Naive thymus-derived CD4-positive, alpha-beta T cell (primary cell): ENCODE measurements around the gene EID2B. TPM values are rescaled to one million over a fixed set of nuclear protein-coding genes. Genes with fewer than 3 reads are reported as not detected.

ENCODE experiments used
- ATAC-seq: fragments of 150-1000 bp; cut with Tn5 transposase; 2 replicates; pipeline ENCODE4 v1.10.0; 2021; ENCODE audit warnings: mild to moderate bottlenecking, moderate library complexity
- CTCF ChIA-PET: fragments of 350-600 bp; sonication (Branson Sonifier 250); formaldehyde crosslinking; loops from one replicate; lab custom pipeline; 2021; ENCODE audit warnings: antibody characterized with exemption; lab: Charles Lee
- POLR2A ChIA-PET: fragments of 350-600 bp; sonication (Branson Sonifier 250); formaldehyde crosslinking; loops from one replicate; lab custom pipeline; 2021; ENCODE audit warnings: antibody characterized with exemption, inconsistent platforms; lab: Charles Lee
- DNase-seq, 9 donors: peaks; one replicate each; pipeline versions ENCODE4 v3.0.0 to v3.0.0-alpha.2; 2020 to 2022; ENCODE audit warnings: mixed read lengths in 1 of 9
- H3K27ac ChIP-seq: one replicate; pipeline ENCODE4 v1.7.0; 2013; ENCODE audit warnings: mild to moderate bottlenecking, low read depth, low read length, moderate library complexity
- H3K27me3 ChIP-seq, 2 donors: one replicate each; pipeline ENCODE4 v1.7.0; 2013; ENCODE audit warnings: low read length in 2 of 2, mild to moderate bottlenecking in 2 of 2, moderate library complexity in 2 of 2; ENCODE audit not compliant: control insufficient read depth in 2 of 2, insufficient read depth in 2 of 2
- H3K36me3 ChIP-seq, 3 experiments: 1 replicate in 2 of 3; 2 replicates in 1 of 3; pipeline ENCODE4 v1.7.0; 2013; ENCODE audit warnings: low read length in 3 of 3, mild to moderate bottlenecking in 3 of 3, moderate library complexity in 1 of 3; ENCODE audit not compliant: insufficient read depth in 3 of 3, control insufficient read depth in 2 of 3
- H3K4me1 ChIP-seq, 2 donors: one replicate each; pipeline ENCODE4 v1.7.0; 2013; ENCODE audit warnings: low read length in 2 of 2, mild to moderate bottlenecking in 2 of 2, moderate library complexity in 1 of 2; ENCODE audit not compliant: control insufficient read depth in 2 of 2, insufficient read depth in 2 of 2
- H3K4me3 ChIP-seq: 2 replicates; pipeline ENCODE4 v1.7.0; 2013; ENCODE audit warnings: mild to moderate bottlenecking, low read length
- H3K9me3 ChIP-seq, 3 experiments: 1 replicate in 2 of 3; 2 replicates in 1 of 3; pipeline ENCODE4 v1.7.0; 2013; ENCODE audit warnings: low read length in 3 of 3; ENCODE audit not compliant: control insufficient read depth in 2 of 3
- H3K27ac Mint-ChIP-seq, 9 donors: one replicate each; pipeline ENCODE4 v1.8.0; 2020 to 2022; ENCODE audit warnings: mixed read lengths in 9 of 9, mild to moderate bottlenecking in 8 of 9, moderate library complexity in 5 of 9, inconsistent platforms in 2 of 9
- H3K27me3 Mint-ChIP-seq, 5 donors: one replicate each; pipeline ENCODE4 v1.8.0; 2021 to 2022; ENCODE audit warnings: mixed read lengths in 5 of 5, mild to moderate bottlenecking in 1 of 5
- H3K36me3 Mint-ChIP-seq, 5 donors: one replicate each; pipeline ENCODE4 v1.8.0; 2020 to 2022; ENCODE audit warnings: mixed read lengths in 5 of 5, mild to moderate bottlenecking in 3 of 5, inconsistent platforms in 1 of 5
- H3K4me1 Mint-ChIP-seq, 7 donors: one replicate each; pipeline ENCODE4 v1.8.0; 2020 to 2022; ENCODE audit warnings: mixed read lengths in 7 of 7, mild to moderate bottlenecking in 3 of 7, inconsistent platforms in 1 of 7
- H3K4me3 Mint-ChIP-seq, 10 donors: one replicate each; pipeline ENCODE4 v1.8.0; 2020 to 2022; ENCODE audit warnings: mild to moderate bottlenecking in 10 of 10, mixed read lengths in 10 of 10, moderate library complexity in 6 of 10, inconsistent platforms in 2 of 10
- H3K9me3 Mint-ChIP-seq, 11 donors: one replicate each; pipeline ENCODE4 v1.8.0; 2020 to 2022; ENCODE audit warnings: mixed read lengths in 11 of 11, mild to moderate bottlenecking in 4 of 11, inconsistent platforms in 1 of 11, moderate library complexity in 1 of 11
- intact Hi-C, 2 donors: fragments of 100-400 bp; cut with micrococcal nuclease; formaldehyde crosslinking; loops; one replicate each; pipeline ENCODE4 v1.15.1; 2023
- polyA plus RNA-seq, 2 donors: library from polyadenylated mRNA; unstranded; fragments of 300-500 nt; fragmentation: Illumina TruSeq; gene quantifications; one replicate each; pipeline ENCODE4 v1.2.3, GENCODE V29; 2021
- total RNA-seq, 6 experiments: library from RNA in 5 of 6; stranded (reverse) in 5 of 6; gene quantifications; 1 replicate in 5 of 6; 2 replicates in 1 of 6; pipeline ENCODE4 v1.2.3 and lab custom pipeline; 2021 to 2026

The EID2B gene
- total and polyA plus RNA-seq, 7 experiments from 2014 or later = 4.4 to 8.5 (median 6.3) TPM

- H3K4me3 Mint-ChIP-seq = peak overlapping the region in 5 of 10 donors; percentile 15 to 55 (median 43)
- ChIA-PET POLR2A (interaction anchor here (0.6 to 3.5 kb wide), 8 partner anchors 14 to 1890 kb away, joined by 3 to 17 read pairs (median 4); partner anchors contain the start of genes EID2B and SUPT5H), CTCF (interaction anchor here (0.7 to 4.3 kb wide), 2 partner anchors 84 to 126 kb away, joined by 7 to 19 read pairs; no protein-coding TSS in a partner anchor)
- H3K4me1 Mint-ChIP-seq = peaks cover 24 to 58% (median 48%) of the 10 kb centered on the region in 7 donors
- no peaks in the 10 kb centered on the region for H3K27me3 ChIP-seq
- ATAC-seq = no peak
- H3K9me3 ChIP-seq = no peaks in the 10 kb centered on the region
- peaks cover 0 to 4% (median 0%) of the 10 kb centered on the region in 5 donors for H3K27me3 Mint-ChIP-seq
- no peaks in the 10 kb centered on the region for H3K36me3 Mint-ChIP-seq
- peak overlapping the region in 8 of 9 donors; percentile 28 to 83 (median 70) for H3K27ac Mint-ChIP-seq
- DNase-seq = no peak
- no peaks in the 10 kb centered on the region for H3K36me3 ChIP-seq
- peaks cover 0 to 3% (median 0%) of the 10 kb centered on the region in 11 donors for H3K9me3 Mint-ChIP-seq
- H3K27ac ChIP-seq = no peak overlapping the region
- no peak overlapping the region for H3K4me3 ChIP-seq
- peaks cover 5 to 35% of the 10 kb centered on the region in 2 donors for H3K4me1 ChIP-seq
- intact Hi-C loops = no loop called here
Measured at GRCh38 chr19:39546599-39546998, 13.9 kb upstream of the EID2B start.

GRCh38 chr19:39544911-39545310, 12.3 kb upstream of the EID2B start:
- Histone ChIP-seq H3K4me3 (no peak overlapping the region), H3K27me3 (no peaks in the 10 kb centered on the region), H3K36me3 (no peaks in the 10 kb centered on the region), H3K27ac (peak overlapping the region; percentile 30), H3K4me1 (peaks cover 5 to 33% of the 10 kb centered on the region in 2 donors), H3K9me3 (no peaks in the 10 kb centered on the region)
- H3K27ac Mint-ChIP-seq = peak overlapping the region; percentile 50 to 93 (median 75)
- ATAC-seq (peak; percentile 58), DNase-seq (peak in 7 of 9 donors; percentile 17 to 61 (median 53))
- H3K4me3 Mint-ChIP-seq = peak overlapping the region; percentile 18 to 77 (median 60)
- H3K9me3 Mint-ChIP-seq = peaks cover 0 to 4% (median 0%) of the 10 kb centered on the region in 11 donors
- POLR2A ChIA-PET = interaction anchor here (0.6 to 3.5 kb wide), 10 partner anchors 9 to 1208 kb away, joined by 3 to 17 read pairs (median 5); partner anchors contain the start of genes EID2B, RPS16 and SUPT5H
- CTCF ChIA-PET = interaction anchor here (0.6 to 4.1 kb wide), 10 partner anchors 11 to 426 kb away, joined by 3 to 26 read pairs (median 4); partner anchors contain the start of genes EID2B and PSMC4
- peaks cover 31 to 70% (median 60%) of the 10 kb centered on the region in 7 donors for H3K4me1 Mint-ChIP-seq
- intact Hi-C loops = no loop called here
- no peaks in the 10 kb centered on the region for H3K36me3 Mint-ChIP-seq
- peaks cover 0 to 4% (median 0%) of the 10 kb centered on the region in 5 donors for H3K27me3 Mint-ChIP-seq

DNA sequence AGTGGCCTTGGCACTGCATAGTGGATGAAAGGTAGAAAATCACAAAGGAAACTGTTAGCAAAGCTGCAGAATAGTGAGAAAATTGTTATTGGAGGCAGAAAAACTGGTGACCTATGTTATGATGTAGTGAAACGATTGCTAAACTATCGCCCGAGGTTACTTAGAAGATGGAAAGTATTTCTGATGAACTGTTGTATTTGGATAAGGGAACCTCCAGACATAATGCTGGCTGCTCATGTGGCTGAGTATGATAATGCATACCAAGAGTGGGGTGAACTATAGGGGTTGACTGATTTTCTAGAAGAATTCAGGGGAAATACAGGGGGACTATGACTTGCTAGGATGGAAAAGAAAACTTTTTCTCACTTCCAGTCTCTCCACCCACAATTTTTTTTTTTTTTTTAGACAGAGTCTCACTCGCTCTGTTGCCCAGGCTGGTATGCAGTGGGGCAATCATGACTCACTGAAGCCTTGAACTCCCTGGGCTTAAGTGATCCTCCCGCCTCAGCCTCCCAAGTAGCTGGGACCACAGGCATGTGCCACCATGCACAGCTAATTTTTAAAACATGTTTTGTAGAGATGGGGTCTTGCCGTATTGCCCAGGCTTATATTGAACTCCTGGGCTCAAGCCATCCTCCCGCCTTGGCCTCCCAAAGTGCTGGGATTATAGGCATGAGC, 11.7 kb upstream of the EID2B start:
- Mint-ChIP-seq H3K27me3 (peaks cover 0 to 4% (median 0%) of the 10 kb centered on the region in 5 donors), H3K9me3 (peaks cover 0 to 5% (median 0%) of the 10 kb centered on the region in 11 donors), H3K4me1 (peaks cover 31 to 71% (median 60%) of the 10 kb centered on the region in 7 donors), H3K4me3 (peak overlapping the region; percentile 18 to 77 (median 60)), H3K27ac (peak overlapping the region; percentile 50 to 93 (median 75)), H3K36me3 (no peaks in the 10 kb centered on the region)
- no peak overlapping the region for H3K4me3 ChIP-seq
- no peak for ATAC-seq
- intact Hi-C loops = no loop called here
- H3K36me3 ChIP-seq = no peaks in the 10 kb centered on the region
- CTCF ChIA-PET = interaction anchor here (0.6 to 4.1 kb wide), 8 partner anchors 11 to 231 kb away, joined by 3 to 26 read pairs (median 4); partner anchors contain the start of gene EID2B
- peaks cover 5 to 33% of the 10 kb centered on the region in 2 donors for H3K4me1 ChIP-seq
- POLR2A ChIA-PET = interaction anchor here (0.5 to 3.5 kb wide), 10 partner anchors 10 to 1209 kb away, joined by 3 to 17 read pairs (median 6); partner anchors contain the start of genes EID2B, RPS16 and SUPT5H
- H3K27me3 ChIP-seq = no peaks in the 10 kb centered on the region
- no peak for DNase-seq
- H3K27ac ChIP-seq = peak overlapping the region; percentile 30
- H3K9me3 ChIP-seq = no peaks in the 10 kb centered on the region

- Mint-ChIP-seq H3K27ac (peak overlapping the region in 5 of 9 donors; percentile 20 to 93 (median 81)), H3K4me1 (peaks cover 38 to 80% (median 68%) of the 10 kb centered on the region in 7 donors), H3K4me3 (peak overlapping the region in 1 of 10 donors; percentile 32), H3K9me3 (peaks cover 0 to 5% (median 0%) of the 10 kb centered on the region in 11 donors), H3K27me3 (peaks cover 0 to 4% (median 0%) of the 10 kb centered on the region in 5 donors), H3K36me3 (peaks cover 0 to 2% (median 0%) of the 10 kb centered on the region in 5 donors)
- H3K27ac ChIP-seq = no peak overlapping the region
- H3K9me3 ChIP-seq = no peaks in the 10 kb centered on the region
- ChIA-PET POLR2A (interaction anchor here (1.2 to 3.5 kb wide), 2 partner anchors 65 to 99 kb away, joined by 3 to 17 read pairs; partner anchors contain the start of gene SUPT5H), CTCF (interaction anchor here (4.1 kb wide), 1 partner anchor 10 kb away, joined by 26 read pairs; the partner anchor contains the start of gene EID2B)
- no peaks in the 10 kb centered on the region for H3K36me3 ChIP-seq
- peaks cover 11 to 34% of the 10 kb centered on the region in 2 donors for H3K4me1 ChIP-seq
- intact Hi-C loops = no loop called here
- DNase-seq (no peak), ATAC-seq (no peak)
- no peak overlapping the region for H3K4me3 ChIP-seq
- no peaks in the 10 kb centered on the region for H3K27me3 ChIP-seq
Measured at GRCh38 chr19:39543477-39543857, 10.8 kb upstream of the EID2B start.

- Histone ChIP-seq H3K27ac (peak overlapping the region; percentile 6), H3K36me3 (no peaks in the 10 kb centered on the region), H3K9me3 (no peaks in the 10 kb centered on the region), H3K27me3 (no peaks in the 10 kb centered on the region), H3K4me3 (no peak overlapping the region), H3K4me1 (peaks cover 18 to 44% of the 10 kb centered on the region in 2 donors)
- H3K27me3 Mint-ChIP-seq = peaks cover 0 to 3% (median 0%) of the 10 kb centered on the region in 5 donors
- ATAC-seq = no peak
- peak overlapping the region in 5 of 10 donors; percentile 1 to 49 (median 20) for H3K4me3 Mint-ChIP-seq
- ChIA-PET CTCF (interaction anchor here (0.5 to 4.1 kb wide), 5 partner anchors 9 to 428 kb away, joined by 3 to 26 read pairs (median 4); partner anchors contain the start of genes EID2B and PSMC4), POLR2A (interaction anchor here (0.6 to 1.5 kb wide), 6 partner anchors 12 to 132 kb away, joined by 3 to 7 read pairs (median 4); partner anchors contain the start of genes RPS16 and SUPT5H)
- peaks cover 48 to 90% (median 78%) of the 10 kb centered on the region in 7 donors for H3K4me1 Mint-ChIP-seq
- H3K27ac Mint-ChIP-seq = peak overlapping the region in 8 of 9 donors; percentile 52 to 93 (median 78)
- intact Hi-C loops = no loop called here
- H3K9me3 Mint-ChIP-seq = peaks cover 0 to 5% (median 0%) of the 10 kb centered on the region in 11 donors
- H3K36me3 Mint-ChIP-seq = peaks cover 0 to 6% (median 0%) of the 10 kb centered on the region in 5 donors
- DNase-seq = no peak
Measured at GRCh38 chr19:39542206-39542605, 9.6 kb upstream of the EID2B start.

DNA sequence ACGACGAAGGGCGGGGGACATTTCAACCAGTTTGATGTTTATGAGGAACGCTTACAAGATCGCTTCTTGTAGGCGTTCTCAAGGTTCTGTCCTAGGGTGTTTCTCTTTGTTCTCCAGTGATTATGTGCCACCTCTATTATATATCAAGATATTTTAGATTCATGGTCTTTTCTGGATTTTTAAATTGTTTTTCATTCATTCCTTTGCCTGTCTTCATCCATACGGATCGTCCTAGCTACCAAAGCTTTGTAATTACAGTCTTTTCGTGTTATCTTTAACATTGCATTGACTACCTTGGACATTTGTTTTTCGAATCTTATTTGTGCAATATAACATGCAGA, 7.7 kb upstream of the EID2B start:
- no peaks in the 10 kb centered on the region for H3K27me3 ChIP-seq
- Mint-ChIP-seq H3K4me1 (peaks cover 48 to 90% (median 73%) of the 10 kb centered on the region in 7 donors), H3K36me3 (peaks cover 0 to 8% (median 4%) of the 10 kb centered on the region in 5 donors), H3K27ac (peak overlapping the region; percentile 94 to 99 (median 98)), H3K9me3 (peaks cover 0 to 5% (median 0%) of the 10 kb centered on the region in 11 donors), H3K27me3 (peaks cover 0 to 2% (median 0%) of the 10 kb centered on the region in 5 donors), H3K4me3 (peak overlapping the region; percentile 93 to 98 (median 96))
- ATAC-seq (no peak), DNase-seq (no peak)
- H3K4me3 ChIP-seq = peak overlapping the region; percentile 94
- no peaks in the 10 kb centered on the region for H3K9me3 ChIP-seq
- CTCF ChIA-PET = interaction anchor here (0.5 to 1.1 kb wide), 6 partner anchors 27 to 1281 kb away, joined by 3 to 4 read pairs (median 4); no protein-coding TSS in a partner anchor
- intact Hi-C loops = loop anchor here (1.0 to 2.0 kb wide), 8 partner anchors 8 to 1070 kb away; partner anchors contain the start of genes DLL3 (in 1 of the 2), EID2B (in 1 of the 2) and SUPT5H (in 1 of the 2)
- no peaks in the 10 kb centered on the region for H3K36me3 ChIP-seq
- POLR2A ChIA-PET = interaction anchor here (0.5 to 2.0 kb wide), 5 partner anchors 95 to 888 kb away, joined by 3 to 10 read pairs (median 3); partner anchors contain the start of genes RPS16 and SUPT5H
- H3K27ac ChIP-seq = peak overlapping the region; percentile 98
- H3K4me1 ChIP-seq = peaks cover 18 to 25% of the 10 kb centered on the region in 2 donors
